CMK (cell line): ENCODE measurements around the gene FCHO1.
"Not testable (repeated sequence)": the region's sequence is repeated elsewhere in the genome, so short reads cannot be mapped to it uniquely, and the experiment has no call there.

Experiments used
- DNase-seq: peaks from one replicate; pipeline ENCODE4 v3.0.0-alpha.2; 2010; ENCODE audit warnings: low read depth

FCHO1 gene

GRCh38 chr19:17794731-17795494 lies 43.6 kb downstream of the FCHO1 start, which contains the start of gene B3GNT3:
Gene B3GNT3 (plus strand): TSS chr19:17795138. CDS start chr19:17807808, 12,670 bp downstream.
- DNase-seq: no peak

GRCh38 chr19:17795495-17795856 lies 44.2 kb downstream of the FCHO1 start:
- DNase-seq: no peak

GRCh38 chr19:17796013-17796837 lies 44.9 kb downstream of the FCHO1 start:
- DNase-seq: no peak

GRCh38 chr19:17796838-17797423 lies 45.7 kb downstream of the FCHO1 start:
- no peak for DNase-seq

- no peak for DNase-seq
These were observed 46.3 kb downstream of the FCHO1 start for GRCh38 chr19:17797424-17798201.

- not testable (repeated sequence) for DNase-seq
These were observed 47.3 kb downstream of the FCHO1 start for GRCh38 chr19:17798599-17798998.

GRCh38 chr19:17802137-17802858 lies 51.0 kb downstream of the FCHO1 start:
- DNase-seq: no peak

GRCh38 chr19:17803264-17803896 lies 52.1 kb downstream of the FCHO1 start:
- DNase-seq: no peak

GRCh38 chr19:17805427-17805826 lies 54.1 kb downstream of the FCHO1 start:
- DNase-seq: no peak

GRCh38 chr19:17806945-17807344 lies 55.7 kb downstream of the FCHO1 start:
- no peak for DNase-seq

- no peak for DNase-seq
These were observed 56.5 kb downstream of the FCHO1 start for GRCh38 chr19:17807731-17808316.

- no peak for DNase-seq
These were observed 59.8 kb downstream of the FCHO1 start for GRCh38 chr19:17811103-17811502.

GRCh38 chr19:17811681-17812080 lies 60.4 kb downstream of the FCHO1 start:
- no peak for DNase-seq

- no peak for DNase-seq
These were observed 60.8 kb downstream of the FCHO1 start for GRCh38 chr19:17812099-17812498.

- no peak for DNase-seq
These were observed 66.5 kb downstream of the FCHO1 start for GRCh38 chr19:17817668-17818363.

GRCh38 chr19:17821190-17821589 lies 69.9 kb downstream of the FCHO1 start, which contains the start of gene INSL3:
Gene INSL3 (minus strand): TSS chr19:17821519. CDS start chr19:17821506, 13 bp downstream.
- no peak for DNase-seq

GRCh38 chr19:17824339-17824738 lies 73.1 kb downstream of the FCHO1 start:
- no peak for DNase-seq

GRCh38 chr19:17826508-17827056 lies 75.3 kb downstream of the FCHO1 start:
- DNase-seq: no peak

- DNase-seq: no peak
These were observed 78.7 kb downstream of the FCHO1 start for GRCh38 chr19:17829855-17830566.
